Activated naive CD4-positive, alpha-beta T cell treated with anti-CD3 and anti-CD28 coated beads for 36 hours (primary cell): ENCODE data around the gene MC3R. TPM values are rescaled to one million over a fixed set of nuclear protein-coding genes. Genes with fewer than 3 reads are reported as not detected.

Experiments used
- CTCF ChIA-PET: fragments of 350-600 bp; sonication (Branson Sonifier 250); formaldehyde crosslinking; loops from one replicate; lab custom pipeline; 2021; ENCODE audit warnings: antibody characterized with exemption; lab: Charles Lee
- DNase-seq: peaks from one replicate; pipeline ENCODE4 v3.0.0-alpha.2; 2020
- H3K27ac Mint-ChIP-seq: one replicate; pipeline ENCODE4 v1.8.0; 2021; ENCODE audit warnings: mild to moderate bottlenecking, mixed read lengths
- H3K27me3 Mint-ChIP-seq: one replicate; pipeline ENCODE4 v1.8.0; 2021; ENCODE audit warnings: low read depth, mixed read lengths
- H3K36me3 Mint-ChIP-seq: one replicate; pipeline ENCODE4 v1.8.0; 2021; ENCODE audit warnings: low read depth, mixed read lengths
- H3K4me1 Mint-ChIP-seq: one replicate; pipeline ENCODE4 v1.8.0; 2021; ENCODE audit warnings: low read depth, mixed read lengths
- H3K4me3 Mint-ChIP-seq: one replicate; pipeline ENCODE4 v1.8.0; 2021; ENCODE audit warnings: mild to moderate bottlenecking, moderate library complexity, mixed read lengths
- H3K9me3 Mint-ChIP-seq: one replicate; pipeline ENCODE4 v1.8.0; 2021; ENCODE audit warnings: mixed read lengths
- intact Hi-C: fragments of 100-400 bp; cut with micrococcal nuclease; formaldehyde crosslinking; loops from one replicate; pipeline ENCODE4 v1.15.1; 2023
- total RNA-seq, 2 experiments: library from RNA; stranded (reverse); gene quantifications; one replicate each; pipeline ENCODE4 v1.2.3, GENCODE V29; 2021

Gene MC3R
- total RNA-seq = not detected

- no peaks in the 10 kb centered on the region for H3K4me1 Mint-ChIP-seq
- H3K36me3 Mint-ChIP-seq = no peaks in the 10 kb centered on the region
- H3K4me3 Mint-ChIP-seq = no peak within 1 kb of the TSS
- H3K9me3 Mint-ChIP-seq = no peaks in the 10 kb centered on the region
- H3K27me3 Mint-ChIP-seq = peaks cover 45% of the 10 kb centered on the region
- peak; percentile 59 for DNase-seq
- no peak within 1 kb of the TSS for H3K27ac Mint-ChIP-seq
- CTCF ChIA-PET = interaction anchor here (0.7 to 2.5 kb wide), 6 partner anchors 8 to 318 kb away, joined by 3 to 8 read pairs (median 4); no protein-coding TSS in a partner anchor
- intact Hi-C loops = loop anchor here (1.0 to 5.0 kb wide), 4 partner anchors 95 to 1567 kb away; no protein-coding TSS in a partner anchor
Observed at GRCh38 chr20:56247954-56248782, at the start of gene MC3R. TSS of gene MC3R (plus strand) at chr20:56248732. CDS start at chr20:56248844, 112 bp downstream.

- CTCF ChIA-PET = no interaction called here
- intact Hi-C loops = loop anchor here (5.0 kb wide), 1 partner anchor 142 kb away; no protein-coding TSS in a partner anchor
- peaks cover 22% of the 10 kb centered on the region for H3K9me3 Mint-ChIP-seq
- H3K4me3 Mint-ChIP-seq = no peak overlapping the region
- DNase-seq = peak; percentile 7
- H3K4me1 Mint-ChIP-seq = no peaks in the 10 kb centered on the region
- no peak overlapping the region for H3K27ac Mint-ChIP-seq
- no peaks in the 10 kb centered on the region for H3K36me3 Mint-ChIP-seq
- no peaks in the 10 kb centered on the region for H3K27me3 Mint-ChIP-seq
Observed at GRCh38 chr20:56200456-56200855, 48.1 kb upstream of the MC3R start.

GRCh38 chr20:56202493-56203077, 45.9 kb upstream of the MC3R start:
- no peaks in the 10 kb centered on the region for H3K4me1 Mint-ChIP-seq
- H3K27me3 Mint-ChIP-seq = no peaks in the 10 kb centered on the region
- CTCF ChIA-PET = interaction anchor here (0.7 kb wide), 1 partner anchor 383 kb away, joined by 3 read pairs; no protein-coding TSS in a partner anchor
- no peak overlapping the region for H3K27ac Mint-ChIP-seq
- intact Hi-C loops = loop anchor here (5.0 kb wide), 1 partner anchor 140 kb away; no protein-coding TSS in a partner anchor
- no peak for DNase-seq
- peaks cover 22% of the 10 kb centered on the region for H3K9me3 Mint-ChIP-seq
- no peaks in the 10 kb centered on the region for H3K36me3 Mint-ChIP-seq
- no peak overlapping the region for H3K4me3 Mint-ChIP-seq

- CTCF ChIA-PET = no interaction called here
- peaks cover 3% of the 10 kb centered on the region for H3K27me3 Mint-ChIP-seq
- H3K36me3 Mint-ChIP-seq = no peaks in the 10 kb centered on the region
- intact Hi-C loops = loop anchor here (5.0 kb wide), 1 partner anchor 138 kb away; no protein-coding TSS in a partner anchor
- DNase-seq = no peak
- H3K4me3 Mint-ChIP-seq = no peak overlapping the region
- H3K9me3 Mint-ChIP-seq = peaks cover 19% of the 10 kb centered on the region
- H3K27ac Mint-ChIP-seq = no peak overlapping the region
- no peaks in the 10 kb centered on the region for H3K4me1 Mint-ChIP-seq
Observed at GRCh38 chr20:56204206-56204605, 44.3 kb upstream of the MC3R start.

- Mint-ChIP-seq H3K27ac (no peak overlapping the region), H3K4me3 (no peak overlapping the region), H3K4me1 (no peaks in the 10 kb centered on the region), H3K36me3 (no peaks in the 10 kb centered on the region), H3K9me3 (peaks cover 9% of the 10 kb centered on the region), H3K27me3 (peaks cover 7% of the 10 kb centered on the region)
- intact Hi-C loops = no loop called here
- CTCF ChIA-PET = no interaction called here
- DNase-seq = no peak
Observed at GRCh38 chr20:56205346-56205745, 43.2 kb upstream of the MC3R start.

GRCh38 chr20:56207656-56208055, 40.9 kb upstream of the MC3R start:
- intact Hi-C loops = no loop called here
- H3K27me3 Mint-ChIP-seq = peaks cover 10% of the 10 kb centered on the region
- CTCF ChIA-PET = no interaction called here
- no peak for DNase-seq
- H3K4me3 Mint-ChIP-seq = no peak overlapping the region
- H3K4me1 Mint-ChIP-seq = no peaks in the 10 kb centered on the region
- no peaks in the 10 kb centered on the region for H3K9me3 Mint-ChIP-seq
- H3K27ac Mint-ChIP-seq = no peak overlapping the region
- H3K36me3 Mint-ChIP-seq = no peaks in the 10 kb centered on the region

GRCh38 chr20:56208121-56208520, 40.4 kb upstream of the MC3R start:
- Mint-ChIP-seq H3K4me1 (no peaks in the 10 kb centered on the region), H3K27ac (no peak overlapping the region), H3K9me3 (no peaks in the 10 kb centered on the region), H3K36me3 (no peaks in the 10 kb centered on the region), H3K4me3 (no peak overlapping the region), H3K27me3 (peaks cover 10% of the 10 kb centered on the region)
- CTCF ChIA-PET = no interaction called here
- DNase-seq = no peak
- intact Hi-C loops = no loop called here

GRCh38 chr20:56211051-56211450, 37.5 kb upstream of the MC3R start:
- intact Hi-C loops = no loop called here
- DNase-seq = no peak
- H3K4me1 Mint-ChIP-seq = no peaks in the 10 kb centered on the region
- no peaks in the 10 kb centered on the region for H3K36me3 Mint-ChIP-seq
- no peaks in the 10 kb centered on the region for H3K9me3 Mint-ChIP-seq
- peaks cover 24% of the 10 kb centered on the region for H3K27me3 Mint-ChIP-seq
- CTCF ChIA-PET = no interaction called here
- H3K27ac Mint-ChIP-seq = no peak overlapping the region
- no peak overlapping the region for H3K4me3 Mint-ChIP-seq

GRCh38 chr20:56212091-56212490, 36.4 kb upstream of the MC3R start:
- H3K36me3 Mint-ChIP-seq = no peaks in the 10 kb centered on the region
- H3K27me3 Mint-ChIP-seq = peaks cover 26% of the 10 kb centered on the region
- CTCF ChIA-PET = no interaction called here
- no peaks in the 10 kb centered on the region for H3K4me1 Mint-ChIP-seq
- DNase-seq = no peak
- H3K27ac Mint-ChIP-seq = no peak overlapping the region
- no peak overlapping the region for H3K4me3 Mint-ChIP-seq
- intact Hi-C loops = no loop called here
- H3K9me3 Mint-ChIP-seq = no peaks in the 10 kb centered on the region

GRCh38 chr20:56213321-56213720, 35.2 kb upstream of the MC3R start:
- no peak for DNase-seq
- H3K4me3 Mint-ChIP-seq = no peak overlapping the region
- H3K9me3 Mint-ChIP-seq = peaks cover 2% of the 10 kb centered on the region
- intact Hi-C loops = no loop called here
- H3K27ac Mint-ChIP-seq = no peak overlapping the region
- CTCF ChIA-PET = interaction anchor here (0.7 kb wide), 1 partner anchor 518 kb away, joined by 3 read pairs; no protein-coding TSS in a partner anchor
- H3K4me1 Mint-ChIP-seq = no peaks in the 10 kb centered on the region
- H3K27me3 Mint-ChIP-seq = peaks cover 29% of the 10 kb centered on the region
- no peaks in the 10 kb centered on the region for H3K36me3 Mint-ChIP-seq

GRCh38 chr20:56215115-56215514, 33.4 kb upstream of the MC3R start:
- Mint-ChIP-seq H3K4me3 (no peak overlapping the region), H3K27ac (no peak overlapping the region), H3K9me3 (peaks cover 8% of the 10 kb centered on the region), H3K27me3 (peaks cover 24% of the 10 kb centered on the region), H3K4me1 (no peaks in the 10 kb centered on the region), H3K36me3 (no peaks in the 10 kb centered on the region)
- intact Hi-C loops = no loop called here
- CTCF ChIA-PET = no interaction called here
- no peak for DNase-seq

GRCh38 chr20:56217829-56218228, 30.7 kb upstream of the MC3R start:
- H3K4me3 Mint-ChIP-seq = no peak overlapping the region
- H3K27me3 Mint-ChIP-seq = peaks cover 21% of the 10 kb centered on the region
- DNase-seq = no peak
- CTCF ChIA-PET = no interaction called here
- H3K4me1 Mint-ChIP-seq = no peaks in the 10 kb centered on the region
- peaks cover 8% of the 10 kb centered on the region for H3K9me3 Mint-ChIP-seq
- intact Hi-C loops = no loop called here
- H3K36me3 Mint-ChIP-seq = no peaks in the 10 kb centered on the region
- H3K27ac Mint-ChIP-seq = no peak overlapping the region
